H1 (cell line): ENCODE data around the gene RAB30.

ENCODE experiments used
- CREB1 ChIP-seq: IDR thresholded peaks from 2 replicates; pipeline ENCODE4 v1.6.1; 2012; ENCODE audit warnings: inconsistent platforms
- EZH2 ChIP-seq: fragments of 200-600 bp; sonication (generic); IDR thresholded peaks from 2 replicates; pipeline ENCODE4 v1.7.1; 2012; ENCODE audit warnings: low read depth, mild to moderate bottlenecking, moderate library complexity, low read length, inconsistent platforms; ENCODE audit not compliant: severe bottlenecking
- JUN ChIP-seq: IDR thresholded peaks from 2 replicates; pipeline ENCODE4 v1.6.1; 2011; ENCODE audit warnings: low read depth, mild to moderate bottlenecking, improper control_type of control experiment, low read length
- MAX ChIP-seq: IDR thresholded peaks from 2 replicates; pipeline ENCODE4 v1.6.1; 2012; ENCODE audit warnings: inconsistent platforms
- RXRA ChIP-seq: IDR thresholded peaks from 2 replicates; pipeline ENCODE4 v1.6.1; 2011; ENCODE audit warnings: low read depth, mild to moderate bottlenecking, low read length, moderate library complexity; ENCODE audit not compliant: insufficient read depth
- SIX5 ChIP-seq: IDR thresholded peaks from 2 replicates; pipeline ENCODE4 v1.6.1; 2011; ENCODE audit warnings: mild to moderate bottlenecking, low read depth, low read length
- TF ChIP-seq, protein P1 (sequence below), 3 experiments: IDR thresholded peaks; 1 replicate in 2 of 3; 2 replicates in 1 of 3; pipeline versions ENCODE4 v1.5.1 to v1.6.1; 2011; ENCODE audit warnings: low read length in 3 of 3, mild to moderate bottlenecking in 3 of 3, inconsistent platforms in 2 of 3, low read depth in 1 of 3, moderate library complexity in 1 of 3; ENCODE audit not compliant: insufficient read depth in 1 of 3; ENCODE audit errors: control extremely low read depth in 1 of 3

DNA sequence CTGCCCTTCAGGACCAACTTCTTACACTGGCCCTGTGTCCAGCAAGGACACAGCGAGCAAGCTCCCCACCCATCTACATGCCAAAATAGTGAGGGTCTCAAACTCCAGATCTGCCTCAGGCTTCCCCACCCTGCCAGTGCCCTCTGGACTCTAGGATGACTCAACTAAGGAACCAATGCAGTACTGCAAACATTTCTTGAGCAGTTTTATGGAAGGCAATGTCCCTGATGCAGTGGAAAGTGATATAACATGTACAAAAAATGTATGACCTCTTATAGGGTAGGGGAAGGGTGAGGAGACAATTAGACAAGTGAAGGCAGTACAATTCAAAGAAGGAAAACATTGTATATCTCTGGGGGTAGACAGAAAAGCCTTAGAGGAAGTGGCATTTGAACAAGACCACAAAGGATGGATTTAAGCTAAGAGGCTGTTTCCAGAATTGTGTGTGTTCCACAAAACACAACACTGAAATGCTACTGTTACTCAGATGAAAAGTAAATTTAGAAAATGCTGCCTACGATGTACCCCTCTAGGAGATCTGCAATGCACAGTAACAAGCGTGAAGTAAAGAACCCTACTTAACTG is 47.3 kb downstream of the RAB30 start:
- TF ChIP-seq RXRA (no peak), EZH2 (no peak), JUN (no peak), CREB1 (no peak), MAX (no peak), SIX5 (no peak)
- TF ChIP-seq, protein P1, sequence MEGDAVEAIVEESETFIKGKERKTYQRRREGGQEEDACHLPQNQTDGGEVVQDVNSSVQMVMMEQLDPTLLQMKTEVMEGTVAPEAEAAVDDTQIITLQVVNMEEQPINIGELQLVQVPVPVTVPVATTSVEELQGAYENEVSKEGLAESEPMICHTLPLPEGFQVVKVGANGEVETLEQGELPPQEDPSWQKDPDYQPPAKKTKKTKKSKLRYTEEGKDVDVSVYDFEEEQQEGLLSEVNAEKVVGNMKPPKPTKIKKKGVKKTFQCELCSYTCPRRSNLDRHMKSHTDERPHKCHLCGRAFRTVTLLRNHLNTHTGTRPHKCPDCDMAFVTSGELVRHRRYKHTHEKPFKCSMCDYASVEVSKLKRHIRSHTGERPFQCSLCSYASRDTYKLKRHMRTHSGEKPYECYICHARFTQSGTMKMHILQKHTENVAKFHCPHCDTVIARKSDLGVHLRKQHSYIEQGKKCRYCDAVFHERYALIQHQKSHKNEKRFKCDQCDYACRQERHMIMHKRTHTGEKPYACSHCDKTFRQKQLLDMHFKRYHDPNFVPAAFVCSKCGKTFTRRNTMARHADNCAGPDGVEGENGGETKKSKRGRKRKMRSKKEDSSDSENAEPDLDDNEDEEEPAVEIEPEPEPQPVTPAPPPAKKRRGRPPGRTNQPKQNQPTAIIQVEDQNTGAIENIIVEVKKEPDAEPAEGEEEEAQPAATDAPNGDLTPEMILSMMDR (IDR thresholded peaks at IDR 0.05; ENCODE audit: control extremely low read depth in 1 of 3, insufficient read depth in 1 of 3, low read depth in 1 of 3, low read length in 3 of 3), result no peak
